ENCODE results near the gene GFRA1.

GFRA1 gene

DNA sequence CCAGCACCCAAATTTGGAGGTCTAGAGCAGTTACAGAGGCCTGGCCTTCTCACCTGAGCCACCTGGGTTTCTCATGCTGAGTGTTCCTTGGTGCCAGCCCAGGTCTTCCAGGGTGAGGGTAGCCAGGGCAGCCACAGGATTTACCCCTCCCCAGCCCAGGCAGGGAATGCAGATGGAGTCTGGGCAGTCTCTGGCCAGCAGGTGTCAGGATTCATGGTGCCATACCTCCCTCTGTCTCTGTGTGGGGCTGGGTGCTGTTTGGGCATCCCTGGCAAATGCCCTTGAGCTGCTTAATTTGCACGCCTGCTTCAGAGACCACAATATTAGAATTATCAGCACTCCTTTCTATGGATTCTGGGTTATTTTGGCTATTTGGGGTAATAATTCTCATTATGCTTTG is 246.7 kb downstream of the GFRA1 start:
- TF ChIP-seq, protein P1, sequence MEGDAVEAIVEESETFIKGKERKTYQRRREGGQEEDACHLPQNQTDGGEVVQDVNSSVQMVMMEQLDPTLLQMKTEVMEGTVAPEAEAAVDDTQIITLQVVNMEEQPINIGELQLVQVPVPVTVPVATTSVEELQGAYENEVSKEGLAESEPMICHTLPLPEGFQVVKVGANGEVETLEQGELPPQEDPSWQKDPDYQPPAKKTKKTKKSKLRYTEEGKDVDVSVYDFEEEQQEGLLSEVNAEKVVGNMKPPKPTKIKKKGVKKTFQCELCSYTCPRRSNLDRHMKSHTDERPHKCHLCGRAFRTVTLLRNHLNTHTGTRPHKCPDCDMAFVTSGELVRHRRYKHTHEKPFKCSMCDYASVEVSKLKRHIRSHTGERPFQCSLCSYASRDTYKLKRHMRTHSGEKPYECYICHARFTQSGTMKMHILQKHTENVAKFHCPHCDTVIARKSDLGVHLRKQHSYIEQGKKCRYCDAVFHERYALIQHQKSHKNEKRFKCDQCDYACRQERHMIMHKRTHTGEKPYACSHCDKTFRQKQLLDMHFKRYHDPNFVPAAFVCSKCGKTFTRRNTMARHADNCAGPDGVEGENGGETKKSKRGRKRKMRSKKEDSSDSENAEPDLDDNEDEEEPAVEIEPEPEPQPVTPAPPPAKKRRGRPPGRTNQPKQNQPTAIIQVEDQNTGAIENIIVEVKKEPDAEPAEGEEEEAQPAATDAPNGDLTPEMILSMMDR (IDR thresholded peaks at IDR 0.05; ENCODE audit: borderline replicate concordance, insufficient read depth, low read depth, low read length), result no peak
- H3K4me3 ChIP-seq (ENCODE audit: low read depth, low read length), result no peak overlapping the region

DNA sequence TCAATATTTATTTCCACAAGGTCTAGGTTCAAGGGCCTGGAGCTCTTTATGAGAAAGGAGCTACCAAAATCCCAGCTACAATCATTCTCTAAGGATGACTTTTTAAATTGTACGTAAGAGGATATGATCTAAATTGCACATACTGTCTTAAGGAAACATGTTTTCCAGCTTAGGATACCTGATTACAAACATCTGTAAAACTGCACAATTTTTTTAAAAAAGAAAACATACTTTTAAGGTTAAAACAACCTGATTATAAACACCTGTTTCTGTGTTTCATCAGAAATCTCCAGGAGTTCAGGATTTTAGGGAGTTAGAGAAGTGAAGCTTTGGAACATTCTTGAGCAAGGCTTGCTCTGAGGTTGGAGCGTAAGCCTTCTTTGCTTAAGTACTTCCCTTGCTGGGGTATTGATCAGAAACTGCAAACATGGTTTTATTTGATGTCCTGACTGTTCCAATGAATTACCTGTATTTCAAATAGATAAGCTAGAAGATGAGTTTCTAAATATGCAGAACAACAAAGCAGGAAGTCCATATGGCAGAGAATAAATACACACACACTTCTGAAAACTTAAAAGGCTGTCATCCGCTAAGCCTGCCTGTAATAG is 248.6 kb downstream of the GFRA1 start:
- no peak overlapping the region for H3K4me3 ChIP-seq (ENCODE audit: low read depth, low read length)
- TF ChIP-seq, protein P1 (IDR thresholded peaks at IDR 0.05; ENCODE audit: borderline replicate concordance, insufficient read depth, low read depth, low read length), result no peak

DNA sequence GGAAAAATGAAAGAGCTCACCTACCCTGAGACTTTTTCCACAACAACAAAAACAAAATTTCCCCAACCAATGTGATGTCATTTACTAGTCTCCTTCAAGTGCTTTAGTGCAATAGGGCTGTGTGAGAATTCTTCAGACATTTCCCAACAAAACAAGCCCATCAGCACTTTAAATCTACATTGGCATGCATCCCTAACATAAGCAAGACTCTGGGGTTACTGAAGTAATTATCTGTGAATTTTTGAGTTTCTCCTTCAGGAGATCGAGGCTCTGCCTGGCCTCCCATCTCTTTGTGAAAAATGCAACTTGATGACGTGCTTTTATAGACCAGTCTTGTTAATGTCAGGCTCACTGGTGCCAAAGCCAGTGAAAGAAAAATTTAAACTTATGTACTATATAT is 255.6 kb downstream of the GFRA1 start:
- TF ChIP-seq, protein P1 (IDR thresholded peaks at IDR 0.05; ENCODE audit: borderline replicate concordance, insufficient read depth, low read depth, low read length), result no peak
- no peak overlapping the region for H3K4me3 ChIP-seq (ENCODE audit: low read depth, low read length)

DNA sequence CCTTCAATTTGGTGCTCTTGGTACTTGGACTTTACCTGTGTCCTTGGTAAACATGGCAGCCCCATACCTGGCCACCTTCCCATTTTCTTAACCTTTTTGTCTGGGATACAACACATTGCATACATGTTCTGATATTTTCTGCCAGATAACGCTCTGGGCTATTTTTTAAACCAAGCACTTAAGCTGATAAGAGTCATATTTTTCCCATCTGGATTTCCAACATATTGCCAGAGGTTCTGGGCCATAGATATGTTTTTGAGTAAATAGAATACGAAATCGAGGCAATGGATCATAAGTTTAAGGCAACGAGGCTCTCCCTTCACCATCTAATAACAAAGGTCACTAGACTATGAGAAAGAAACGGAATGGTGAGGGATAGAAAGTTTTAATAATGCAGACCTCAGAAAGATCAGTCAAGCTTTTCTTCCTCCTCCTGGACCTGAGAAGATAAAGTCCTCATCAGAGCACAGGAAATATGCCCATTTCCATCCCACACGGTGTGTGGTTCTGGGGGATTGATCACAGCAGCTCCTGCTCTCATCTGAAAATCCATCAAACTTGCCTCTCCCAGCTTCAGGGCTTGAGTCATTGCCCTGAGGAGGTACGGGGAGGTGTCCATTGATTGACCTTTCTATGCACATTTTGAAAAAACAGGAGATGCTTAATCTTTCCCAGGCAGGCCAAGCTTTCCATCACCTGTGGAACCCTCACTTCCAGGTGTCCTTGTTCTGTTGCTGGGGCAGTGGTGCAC is 257.2 kb downstream of the GFRA1 start:
- TF ChIP-seq, protein P1 (IDR thresholded peaks at IDR 0.05; ENCODE audit: borderline replicate concordance, insufficient read depth, low read depth, low read length), result no peak
- no peak overlapping the region for H3K4me3 ChIP-seq (ENCODE audit: low read depth, low read length)

- H3K4me3 ChIP-seq (ENCODE audit: low read depth, low read length), result no peak overlapping the region
- TF ChIP-seq, protein P1 (IDR thresholded peaks at IDR 0.05; ENCODE audit: borderline replicate concordance, insufficient read depth, low read depth, low read length), result no peak
Observed at GRCh38 chr10:116014871-116015582, 258.0 kb downstream of the GFRA1 start.

- no peak overlapping the region for H3K4me3 ChIP-seq (ENCODE audit: low read depth, low read length)
- TF ChIP-seq, protein P1 (IDR thresholded peaks at IDR 0.05; ENCODE audit: borderline replicate concordance, insufficient read depth, low read depth, low read length), result no peak
Observed at GRCh38 chr10:116014326-116014725, 258.7 kb downstream of the GFRA1 start.

All from GM12875 (cell line).